Fibroblast of skin of right biceps (primary cell): ENCODE data around the gene FAM9C.
A peak's percentile ranks its signal among the peaks of the same experiment; 100 is the strongest.
"Not testable (repeated sequence)": the region's sequence is repeated elsewhere in the genome, so short reads cannot be mapped to it uniquely, and the experiment has no call there.

ENCODE experiments used
- DNase-seq: peaks from one replicate; pipeline ENCODE4 v3.0.0-alpha.2; 2013

FAM9C gene

GRCh38 chrX:13044441-13044840 lies at the start of gene FAM9C:
FAM9C (minus strand) TSS chrX:13044620; CDS start chrX:13043789, 831 bp downstream.
- no peak for DNase-seq

- no peak for DNase-seq
These were observed 49.2 kb upstream of the FAM9C start for GRCh38 chrX:13093529-13094140.

GRCh38 chrX:13092455-13092941 lies 48.1 kb upstream of the FAM9C start:
- no peak for DNase-seq

GRCh38 chrX:13091111-13091765 lies 46.8 kb upstream of the FAM9C start:
- DNase-seq, result no peak

GRCh38 chrX:13090339-13091110 lies 46.1 kb upstream of the FAM9C start:
- DNase-seq, result no peak

GRCh38 chrX:13090027-13090338 lies 45.6 kb upstream of the FAM9C start:
- DNase-seq, result no peak

GRCh38 chrX:13088156-13088487 lies 43.7 kb upstream of the FAM9C start:
- no peak for DNase-seq

- DNase-seq, result peak; percentile 81
These were observed 43.1 kb upstream of the FAM9C start for GRCh38 chrX:13087322-13088155.

- not testable (repeated sequence) for DNase-seq
These were observed 42.4 kb upstream of the FAM9C start for GRCh38 chrX:13086793-13087321.

GRCh38 chrX:13086076-13086475 lies 41.7 kb upstream of the FAM9C start:
- DNase-seq, result no peak

GRCh38 chrX:13085526-13085925 lies 41.1 kb upstream of the FAM9C start:
- no peak for DNase-seq

GRCh38 chrX:13084611-13085010 lies 40.2 kb upstream of the FAM9C start:
- no peak for DNase-seq

- not testable (repeated sequence) for DNase-seq
These were observed 39.4 kb upstream of the FAM9C start for GRCh38 chrX:13083755-13084326.

- DNase-seq, result no peak
These were observed 38.0 kb upstream of the FAM9C start for GRCh38 chrX:13082206-13083065.

- no peak for DNase-seq
These were observed 37.2 kb upstream of the FAM9C start for GRCh38 chrX:13081395-13082205.

- no peak for DNase-seq
These were observed 35.8 kb upstream of the FAM9C start for GRCh38 chrX:13080128-13080795.

GRCh38 chrX:13078739-13079444 lies 34.5 kb upstream of the FAM9C start:
- DNase-seq, result peak; percentile 86

- peak; percentile 53 for DNase-seq
These were observed 32.7 kb upstream of the FAM9C start for GRCh38 chrX:13077168-13077567.
